ENCODE measurements around the gene TPST1.
"Not testable (repeated sequence)": the region's sequence is repeated elsewhere in the genome, so short reads cannot be mapped to it uniquely, and the experiment has no call there.

TPST1 gene

GRCh38 chr7:66170309-66171231, 34.6 kb upstream of the TPST1 start:
- no peak for TF ChIP-seq POLR2AphosphoS5 (IDR thresholded peaks at IDR 0.05; ENCODE audit: borderline replicate concordance, low read depth, low read length)
- no peak for TF ChIP-seq FOXP2 (optimal IDR thresholded peaks at IDR 0.05; ENCODE audit: control extremely low read depth, extremely low read length, insufficient read depth)
- TF ChIP-seq EZH2 (IDR thresholded peaks at IDR 0.05), result no peak
- no peak for DNase-seq (ENCODE audit: low read depth, low spot score)
- Histone ChIP-seq H3K36me3 (ENCODE audit: insufficient read depth, low read length) (no peaks in the 10 kb centered on the region), H3K4me3 (no peak overlapping the region), H3K9me3 (ENCODE audit: low read depth, low read length) (no peaks in the 10 kb centered on the region), H3K9ac (ENCODE audit: insufficient read length) (no peak overlapping the region), H3K27ac (no peak overlapping the region)

GRCh38 chr7:66172536-66173401, 32.4 kb upstream of the TPST1 start:
- not testable (repeated sequence) for DNase-seq (ENCODE audit: low read depth, low spot score); H3K9ac ChIP-seq (ENCODE audit: insufficient read length); H3K36me3 ChIP-seq (ENCODE audit: insufficient read depth, low read length); H3K4me3 ChIP-seq; H3K9me3 ChIP-seq (ENCODE audit: low read depth, low read length); H3K27ac ChIP-seq

GRCh38 chr7:66173856-66174255, 31.3 kb upstream of the TPST1 start:
- H3K36me3 ChIP-seq (ENCODE audit: insufficient read depth, low read length), result no peaks in the 10 kb centered on the region
- H3K9me3 ChIP-seq (ENCODE audit: low read depth, low read length), result no peaks in the 10 kb centered on the region
- no peak overlapping the region for H3K27ac ChIP-seq
- H3K4me3 ChIP-seq, result no peak overlapping the region
- DNase-seq (ENCODE audit: low read depth, low spot score), result no peak
- no peak overlapping the region for H3K9ac ChIP-seq (ENCODE audit: insufficient read length)
- TF ChIP-seq FOXP2 (optimal IDR thresholded peaks at IDR 0.05; ENCODE audit: control extremely low read depth, extremely low read length, insufficient read depth) (no peak), EZH2 (IDR thresholded peaks at IDR 0.05) (no peak), POLR2AphosphoS5 (IDR thresholded peaks at IDR 0.05; ENCODE audit: borderline replicate concordance, low read depth, low read length) (no peak)

GRCh38 chr7:66175006-66175405, 30.1 kb upstream of the TPST1 start:
- H3K36me3 ChIP-seq (ENCODE audit: insufficient read depth, low read length); H3K9ac ChIP-seq (ENCODE audit: insufficient read length); H3K9me3 ChIP-seq (ENCODE audit: low read depth, low read length); H3K4me3 ChIP-seq; DNase-seq (ENCODE audit: low read depth, low spot score); H3K27ac ChIP-seq: not testable (repeated sequence)

- no peak overlapping the region for H3K27ac ChIP-seq
- H3K4me3 ChIP-seq, result no peak overlapping the region
- no peak for DNase-seq (ENCODE audit: low read depth, low spot score)
- no peaks in the 10 kb centered on the region for H3K9me3 ChIP-seq (ENCODE audit: low read depth, low read length)
- H3K9ac ChIP-seq (ENCODE audit: insufficient read length), result no peak overlapping the region
- TF ChIP-seq EZH2 (IDR thresholded peaks at IDR 0.05), result no peak
- no peak for TF ChIP-seq POLR2AphosphoS5 (IDR thresholded peaks at IDR 0.05; ENCODE audit: borderline replicate concordance, low read depth, low read length)
- no peak for TF ChIP-seq FOXP2 (optimal IDR thresholded peaks at IDR 0.05; ENCODE audit: control extremely low read depth, extremely low read length, insufficient read depth)
- no peaks in the 10 kb centered on the region for H3K36me3 ChIP-seq (ENCODE audit: insufficient read depth, low read length)
Observed at GRCh38 chr7:66176914-66177313, 28.2 kb upstream of the TPST1 start.

GRCh38 chr7:66178258-66178657, 26.9 kb upstream of the TPST1 start:
- TF ChIP-seq FOXP2 (optimal IDR thresholded peaks at IDR 0.05; ENCODE audit: control extremely low read depth, extremely low read length, insufficient read depth) (no peak), EZH2 (IDR thresholded peaks at IDR 0.05) (no peak), POLR2AphosphoS5 (IDR thresholded peaks at IDR 0.05; ENCODE audit: borderline replicate concordance, low read depth, low read length) (no peak)
- H3K36me3 ChIP-seq (ENCODE audit: insufficient read depth, low read length), result no peaks in the 10 kb centered on the region
- H3K4me3 ChIP-seq, result no peak overlapping the region
- no peaks in the 10 kb centered on the region for H3K9me3 ChIP-seq (ENCODE audit: low read depth, low read length)
- no peak overlapping the region for H3K9ac ChIP-seq (ENCODE audit: insufficient read length)
- no peak overlapping the region for H3K27ac ChIP-seq
- DNase-seq (ENCODE audit: low read depth, low spot score), result no peak

GRCh38 chr7:66181329-66181728, 23.8 kb upstream of the TPST1 start:
- no peak overlapping the region for H3K9ac ChIP-seq (ENCODE audit: insufficient read length)
- DNase-seq (ENCODE audit: low read depth, low spot score), result no peak
- no peak overlapping the region for H3K4me3 ChIP-seq
- H3K9me3 ChIP-seq (ENCODE audit: low read depth, low read length), result peaks cover 2% of the 10 kb centered on the region; the same call in 1 of the 2 replicates
- TF ChIP-seq FOXP2 (optimal IDR thresholded peaks at IDR 0.05; ENCODE audit: control extremely low read depth, extremely low read length, insufficient read depth) (no peak), EZH2 (IDR thresholded peaks at IDR 0.05) (no peak), POLR2AphosphoS5 (IDR thresholded peaks at IDR 0.05; ENCODE audit: borderline replicate concordance, low read depth, low read length) (no peak)
- H3K27ac ChIP-seq, result no peak overlapping the region
- no peaks in the 10 kb centered on the region for H3K36me3 ChIP-seq (ENCODE audit: insufficient read depth, low read length)

GRCh38 chr7:66181845-66182244, 23.3 kb upstream of the TPST1 start:
- Histone ChIP-seq H3K9ac (ENCODE audit: insufficient read length) (no peak overlapping the region), H3K4me3 (no peak overlapping the region), H3K36me3 (ENCODE audit: insufficient read depth, low read length) (no peaks in the 10 kb centered on the region), H3K9me3 (ENCODE audit: low read depth, low read length) (peaks cover 2% of the 10 kb centered on the region; the same call in 1 of the 2 replicates), H3K27ac (no peak overlapping the region)
- TF ChIP-seq POLR2AphosphoS5 (IDR thresholded peaks at IDR 0.05; ENCODE audit: borderline replicate concordance, low read depth, low read length) (no peak), FOXP2 (optimal IDR thresholded peaks at IDR 0.05; ENCODE audit: control extremely low read depth, extremely low read length, insufficient read depth) (no peak), EZH2 (IDR thresholded peaks at IDR 0.05) (no peak)
- no peak for DNase-seq (ENCODE audit: low read depth, low spot score)

All from SK-N-MC (cell line).